HEK293 (cell line): ENCODE results near the gene CTDSP2.

Experiments
- CTCF ChIP-seq: fragments of 450-650 bp; formaldehyde crosslinking; IDR thresholded peaks from 2 replicates; pipeline ENCODE4 v1.5.1; 2016; ENCODE audit warnings: missing biosample characterization, missing genetic modification characterization
- ZNF266 ChIP-seq: fragments of 450-650 bp; formaldehyde crosslinking; IDR thresholded peaks from 2 replicates; pipeline ENCODE4 v1.5.1; 2016; ENCODE audit warnings: missing biosample characterization, missing genetic modification characterization, low read depth
- ZNF274 ChIP-seq, 2 experiments: fragments of 200-500 bp in 1 of 2; fragments of 450-650 bp in 1 of 2; sonication (Bioruptor generic) in 1 of 2; formaldehyde crosslinking in 1 of 2; IDR thresholded peaks; 2 replicates each; pipeline versions ENCODE4 v1.5.1 to v1.6.1; 2014 to 2016; ENCODE audit warnings: borderline replicate concordance in 1 of 2, inconsistent platforms in 1 of 2, low read length in 1 of 2, missing biosample characterization in 1 of 2, missing genetic modification characterization in 1 of 2
- TF ChIP-seq, protein P1 (sequence below): fragments of 450-650 bp; formaldehyde crosslinking; IDR thresholded peaks from 2 replicates; pipeline ENCODE4 v1.5.1; 2016; ENCODE audit warnings: missing biosample characterization, missing genetic modification characterization, low read depth

DNA sequence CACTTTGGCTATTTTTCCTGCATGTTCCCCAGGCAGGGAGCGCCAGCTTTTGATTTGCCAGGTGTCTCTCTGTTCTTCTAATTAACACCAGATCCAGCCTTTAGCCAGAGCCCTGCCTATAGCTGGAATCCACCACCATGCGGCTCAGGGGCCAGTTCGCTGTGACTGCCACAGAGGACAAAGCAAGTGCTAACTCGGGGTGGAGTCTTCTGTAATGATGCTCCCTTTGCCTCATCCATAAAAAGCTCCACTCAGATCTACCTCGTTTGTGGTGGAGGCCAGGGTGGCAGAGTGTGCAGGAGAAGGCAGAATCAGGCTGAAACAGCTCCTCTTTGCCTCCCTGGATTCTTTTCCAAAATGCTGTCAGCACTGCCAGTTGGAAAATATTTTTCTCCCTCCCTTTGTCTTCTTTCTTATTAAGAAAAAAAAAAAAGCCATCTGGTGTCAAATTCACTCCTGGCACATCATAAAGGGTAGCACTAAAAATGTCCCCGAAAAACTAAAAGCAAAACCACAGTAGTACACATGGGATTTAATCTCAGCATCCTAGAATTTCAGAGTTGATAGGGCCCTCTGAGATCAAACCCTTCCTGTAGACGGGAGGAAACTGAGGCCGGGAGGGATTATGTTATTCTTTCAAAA lies 18.0 kb upstream of the CTDSP2 start:
- TF ChIP-seq CTCF (no peak), ZNF274 (IDR thresholded peaks at IDR 0.05; ENCODE audit: low read length) (no peak), ZNF274 (tag by site-specific recombination; IDR thresholded peaks at IDR 0.05; ENCODE audit: borderline replicate concordance) (no peak), ZNF266 (tag by site-specific recombination) (no peak)
- TF ChIP-seq, protein P1, sequence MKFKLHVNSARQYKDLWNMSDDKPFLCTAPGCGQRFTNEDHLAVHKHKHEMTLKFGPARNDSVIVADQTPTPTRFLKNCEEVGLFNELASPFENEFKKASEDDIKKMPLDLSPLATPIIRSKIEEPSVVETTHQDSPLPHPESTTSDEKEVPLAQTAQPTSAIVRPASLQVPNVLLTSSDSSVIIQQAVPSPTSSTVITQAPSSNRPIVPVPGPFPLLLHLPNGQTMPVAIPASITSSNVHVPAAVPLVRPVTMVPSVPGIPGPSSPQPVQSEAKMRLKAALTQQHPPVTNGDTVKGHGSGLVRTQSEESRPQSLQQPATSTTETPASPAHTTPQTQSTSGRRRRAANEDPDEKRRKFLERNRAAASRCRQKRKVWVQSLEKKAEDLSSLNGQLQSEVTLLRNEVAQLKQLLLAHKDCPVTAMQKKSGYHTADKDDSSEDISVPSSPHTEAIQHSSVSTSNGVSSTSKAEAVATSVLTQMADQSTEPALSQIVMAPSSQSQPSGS (tag by site-specific recombination), result no peak
